Endothelial cell of umbilical vein (primary cell): Measurements from ENCODE around the gene SETX. TPM values are rescaled to one million over a fixed set of nuclear protein-coding genes. Genes with fewer than 3 reads are reported as not detected.

Source experiments
- BruUV-seq: library from RNA; stranded (reverse); fragments of 400-500 nt; replicated peaks from 2 replicates; lab custom pipeline; 2021; lab: Mats Ljungman, UMichigan
- CTCF ChIA-PET: fragments of 300-600, 350-600 bp; sonication (Branson Sonifier 250); formaldehyde crosslinking; loops from one replicate; lab custom pipeline; 2021; ENCODE audit warnings: antibody characterized with exemption, inconsistent platforms; lab: Charles Lee
- POLR2A ChIA-PET: fragments of 300-600, 350-600 bp; sonication (Branson Sonifier 250); formaldehyde crosslinking; loops from one replicate; lab custom pipeline; 2021; ENCODE audit warnings: antibody characterized with exemption, inconsistent platforms; lab: Charles Lee
- DNase-seq: peaks from one replicate; pipeline ENCODE4 v3.0.0-alpha.2; 2011; ENCODE audit warnings: low read depth, low spot score
- FAIRE-seq: peaks from 2 replicates; lab custom pipeline; 2011; peaks lifted over from hg19 to GRCh38; lab: Jason Lieb, UNC
- H2AFZ ChIP-seq: 2 replicates; pipeline ENCODE4 v1.6.0; 2012; ENCODE audit warnings: low read depth, low read length, control low read depth, inconsistent platforms
- H3K27ac ChIP-seq: 2 replicates; pipeline ENCODE4 v1.5.1; 2011; ENCODE audit warnings: low read depth, mild to moderate bottlenecking, control low read depth, low read length, moderate library complexity; ENCODE audit not compliant: insufficient read depth
- H3K27me3 ChIP-seq, 2 experiments: 2 replicates each; pipeline versions ENCODE4 v1.6.0 to v1.6.1; 2011; ENCODE audit warnings: low read length in 2 of 2, mixed read lengths in 1 of 2; ENCODE audit not compliant: control insufficient read depth in 2 of 2, insufficient read depth in 2 of 2
- H3K36me3 ChIP-seq, 2 experiments: 2 replicates in 1 of 2; 3 replicates in 1 of 2; pipeline ENCODE4 v1.5.1; 2011; ENCODE audit warnings: low read length in 2 of 2, mild to moderate bottlenecking in 1 of 2, moderate library complexity in 1 of 2; ENCODE audit not compliant: control insufficient read depth in 2 of 2, insufficient read depth in 2 of 2; ENCODE audit errors: extremely low read depth in 1 of 2
- H3K4me1 ChIP-seq: 3 replicates; pipeline ENCODE4 v1.5.1; 2011; ENCODE audit warnings: mild to moderate bottlenecking, low read length; ENCODE audit not compliant: control insufficient read depth, insufficient read depth; ENCODE audit errors: extremely low read depth
- H3K4me2 ChIP-seq: 2 replicates; pipeline ENCODE4 v1.6.1; 2011; ENCODE audit warnings: low read length, control low read depth, mixed read lengths; ENCODE audit not compliant: insufficient read depth
- H3K4me3 ChIP-seq, 3 experiments: fragments of 200-600 bp in 1 of 3; sonication (generic), shearing (Covaris generic) in 1 of 3; replicated peaks in 1 of 3; 2 replicates each; pipeline ENCODE4 v1.5.1; 2011 to 2016; ENCODE audit warnings: control low read depth in 3 of 3, low read length in 3 of 3, mild to moderate bottlenecking in 2 of 3, inconsistent platforms in 1 of 3, low read depth in 1 of 3, moderate library complexity in 1 of 3; ENCODE audit not compliant: insufficient read depth in 1 of 3
- H3K79me2 ChIP-seq: 2 replicates; pipeline ENCODE4 v1.6.0; 2012; ENCODE audit warnings: low read length, inconsistent platforms; ENCODE audit not compliant: control insufficient read depth, insufficient read depth
- H3K9ac ChIP-seq: replicated peaks from 2 replicates; pipeline ENCODE3; 2011; ENCODE audit warnings: low read length, control low read depth; ENCODE audit not compliant: insufficient read depth; ENCODE audit errors: extremely low read depth
- H3K9me1 ChIP-seq: replicated peaks from 3 replicates; pipeline ENCODE4 v1.6.0; 2011; ENCODE audit warnings: mild to moderate bottlenecking, low read length; ENCODE audit not compliant: control insufficient read depth, insufficient read depth; ENCODE audit errors: extremely low read depth
- H3K9me3 ChIP-seq: replicated peaks from 2 replicates; pipeline ENCODE4 v1.5.1; 2012; ENCODE audit warnings: low read length, inconsistent platforms; ENCODE audit not compliant: control insufficient read depth, insufficient read depth
- H4K20me1 ChIP-seq: replicated peaks from 2 replicates; pipeline ENCODE3; 2011; ENCODE audit warnings: mild to moderate bottlenecking, low read length; ENCODE audit not compliant: control insufficient read depth, insufficient read depth; ENCODE audit errors: extremely low read depth
- CTCF ChIP-seq, 2 donors: IDR thresholded peaks; 1 replicate in 1 of 2; 2 replicates in 1 of 2; pipeline ENCODE4 v1.5.1; 2011; ENCODE audit warnings: low read length in 2 of 2, mild to moderate bottlenecking in 2 of 2, moderate library complexity in 2 of 2, control low read depth in 1 of 2, inconsistent platforms in 1 of 2, low read depth in 1 of 2; ENCODE audit not compliant: insufficient read depth in 1 of 2; ENCODE audit errors: extremely low read depth in 1 of 2
- EZH2 ChIP-seq: IDR thresholded peaks from 2 replicates; pipeline ENCODE4 v1.6.1; 2012; ENCODE audit warnings: borderline replicate concordance, low read depth, mild to moderate bottlenecking, moderate library complexity, low read length, inconsistent platforms; ENCODE audit not compliant: severe bottlenecking
- FOS ChIP-seq: IDR thresholded peaks from 2 replicates; pipeline ENCODE4 v1.6.1; 2011; ENCODE audit warnings: mild to moderate bottlenecking, low read length, moderate library complexity, borderline replicate concordance; ENCODE audit not compliant: insufficient read depth
- GATA2 ChIP-seq: IDR thresholded peaks from 2 replicates; pipeline ENCODE4 v1.7.0; 2011; ENCODE audit warnings: low read depth, mild to moderate bottlenecking, moderate library complexity, mixed read lengths, low read length; ENCODE audit not compliant: insufficient read length, insufficient read depth
- JUN ChIP-seq: IDR thresholded peaks from 2 replicates; pipeline ENCODE4 v1.6.1; 2011; ENCODE audit warnings: borderline replicate concordance, low read depth; ENCODE audit not compliant: insufficient read length, insufficient read depth
- MAX ChIP-seq: IDR thresholded peaks from 2 replicates; pipeline ENCODE4 v1.6.1; 2011; ENCODE audit not compliant: insufficient read depth, insufficient read length
- MYC ChIP-seq: IDR thresholded peaks from one replicate; pipeline ENCODE4 v1.6.1; 2011; ENCODE audit warnings: mild to moderate bottlenecking, low read depth, low read length
- POLR2A ChIP-seq: IDR thresholded peaks from 2 replicates; pipeline ENCODE4 v1.6.1; 2012; ENCODE audit warnings: low read depth, mild to moderate bottlenecking, control low read depth, low read length
- POLR2AphosphoS5 ChIP-seq: IDR thresholded peaks from 2 replicates; pipeline ENCODE4 v1.6.1; 2012; ENCODE audit warnings: low read depth, mild to moderate bottlenecking, control low read depth, low read length, moderate library complexity; ENCODE audit not compliant: insufficient read depth
- dilution Hi-C: fragments of 300-500 bp; cut with MboI; formaldehyde crosslinking; loops from one replicate; pipeline ENCODE4 v1.15.0; 2019; ENCODE audit warnings: low sequenced_read_pairs; ENCODE audit not compliant: extremely low pct_ligation_motif_present
- intact Hi-C: fragments of 100-400 bp; cut with micrococcal nuclease; formaldehyde crosslinking; loops from one replicate; pipeline ENCODE4 v1.10.0; 2022
- polyA plus RNA-seq, 4 experiments: library from polyadenylated mRNA; depleted of rRNA in 3 of 4; stranded (reverse) in 3 of 4; unstranded in 1 of 4; fragments of >200 nt; gene quantifications; 2 replicates each; pipeline versions ENCODE4 v1.2.1 to v1.2.3, GENCODE V29; 2011 to 2012; ENCODE audit warnings: missing spikeins in 1 of 4
- total RNA-seq: library from RNA; stranded (reverse); gene quantifications from 2 replicates; pipeline ENCODE4 v1.2.3, GENCODE V29; 2021

Gene SETX
- total and polyA plus RNA-seq, 2 donors (not counting 3 experiments of a cell fraction or from before 2014, with no cell fraction given): 20.9 to 47.7 TPM

GRCh38 chr9:132370592-132370991, 15.8 kb upstream of the SETX start:
- no peak overlapping the region for H3K27ac ChIP-seq
- DNase-seq (no peak), FAIRE-seq (no peak)
- no peak overlapping the region for H3K9ac ChIP-seq
- ChIA-PET POLR2A (no interaction called here), CTCF (no interaction called here)
- H3K79me2 ChIP-seq: no peaks in the 10 kb centered on the region
- intact Hi-C loops: no loop called here
- H3K4me2 ChIP-seq: no peak overlapping the region
- peaks cover 27% of the 10 kb centered on the region for H3K4me1 ChIP-seq
- H3K4me3 ChIP-seq: no peak overlapping the region
- no peak for TF ChIP-seq POLR2AphosphoS5
- TF ChIP-seq JUN: no peak
- TF ChIP-seq GATA2: no peak
- TF ChIP-seq CTCF (IDR thresholded peaks at IDR 0.05; ENCODE audit: extremely low read depth in 1 of 2, insufficient read depth in 1 of 2, low read depth in 1 of 2, low read length in 2 of 2): no peak
- TF ChIP-seq MAX: no peak
- TF ChIP-seq MYC: no peak
- no peak for TF ChIP-seq POLR2A
- TF ChIP-seq EZH2: no peak
- no peak for TF ChIP-seq FOS
- no peaks in the 10 kb centered on the region for H4K20me1 ChIP-seq
- H3K36me3 ChIP-seq: no peaks in the 10 kb centered on the region
- H3K27me3 ChIP-seq: no peaks in the 10 kb centered on the region
- H3K9me3 ChIP-seq: no peaks in the 10 kb centered on the region
- H3K9me1 ChIP-seq: no peaks in the 10 kb centered on the region
- H2AFZ ChIP-seq: no peak overlapping the region
- dilution Hi-C loops: no loop called here
- BruUV-seq: no TSS peak
